GM18519 (cell line): ENCODE measurements around the gene USP30.
A peak's percentile ranks its signal among the peaks of the same experiment; 100 is the strongest.

Experiments
- ATAC-seq: cut with Tn5 transposase; IDR thresholded peaks from one replicate; pipeline ENCODE4 v1.9.1; 2021; ENCODE audit warnings: mild to moderate bottlenecking, moderate library complexity; ENCODE audit not compliant: unreplicated experiment, low FRiP score

The USP30 gene

GRCh38 chr12:109093022-109093918 lies 40.9 kb downstream of the USP30 start, which contains the start of gene ALKBH2:
ALKBH2 (minus strand) TSS chr12:109093472; CDS start chr12:109092786, 686 bp downstream.
- no peak for ATAC-seq

- no peak for ATAC-seq
These were observed 44.7 kb downstream of the USP30 start for GRCh38 chr12:109097140-109097434.

- ATAC-seq: peak; percentile 73
These were observed 45.2 kb downstream of the USP30 start, which contains the start of gene UNG for GRCh38 chr12:109097435-109098182. UNG (plus strand) TSS chr12:109097597; CDS start chr12:109097680, 83 bp downstream.

- peak; percentile 11 for ATAC-seq
These were observed 45.8 kb downstream of the USP30 start for GRCh38 chr12:109098183-109098604.

GRCh38 chr12:109098651-109099050 lies 46.3 kb downstream of the USP30 start:
- no peak for ATAC-seq

GRCh38 chr12:109099431-109100020 lies 47.1 kb downstream of the USP30 start:
- no peak for ATAC-seq

GRCh38 chr12:109100741-109101140 lies 48.4 kb downstream of the USP30 start:
- ATAC-seq: no peak

- ATAC-seq: no peak
These were observed 50.1 kb downstream of the USP30 start for GRCh38 chr12:109102491-109102890.

GRCh38 chr12:109105176-109105575 lies 52.8 kb downstream of the USP30 start:
- ATAC-seq: no peak

- ATAC-seq: no peak
These were observed 57.5 kb downstream of the USP30 start for GRCh38 chr12:109109746-109110350.

- no peak for ATAC-seq
These were observed 58.7 kb downstream of the USP30 start for GRCh38 chr12:109110988-109111495.

GRCh38 chr12:109112720-109113465 lies 60.5 kb downstream of the USP30 start:
- ATAC-seq: no peak

- ATAC-seq: no peak
These were observed 61.4 kb downstream of the USP30 start for GRCh38 chr12:109113661-109114321.

GRCh38 chr12:109114644-109115043 lies 62.3 kb downstream of the USP30 start:
- no peak for ATAC-seq

GRCh38 chr12:109115404-109115757 lies 63.0 kb downstream of the USP30 start:
- no peak for ATAC-seq

- no peak for ATAC-seq
These were observed 63.6 kb downstream of the USP30 start, which contains the start of gene ACACB for GRCh38 chr12:109115758-109116610. ACACB (plus strand) TSS chr12:109116587; CDS start chr12:109139406, 22,819 bp downstream.

- no peak for ATAC-seq
These were observed 64.2 kb downstream of the USP30 start for GRCh38 chr12:109116611-109116949.

GRCh38 chr12:109120095-109120494 lies 67.7 kb downstream of the USP30 start:
- ATAC-seq: no peak
